RKO (cell line): ENCODE data around the gene KRTAP9-7.
"Not testable (repeated sequence)": the region's sequence is repeated elsewhere in the genome, so short reads cannot be mapped to it uniquely, and the experiment has no call there.

ENCODE experiments used
- DNase-seq: peaks from one replicate; pipeline ENCODE4 v3.0.0-alpha.2; 2016; ENCODE audit warnings: low spot score

The KRTAP9-7 gene

GRCh38 chr17:41275648-41276190 lies at the start of gene KRTAP9-7:
TSS of gene KRTAP9-7 (plus strand) at chr17:41275698. CDS start at chr17:41275698, 0 bp downstream.
- not testable (repeated sequence) for DNase-seq

GRCh38 chr17:41226051-41226450 lies 49.4 kb upstream of the KRTAP9-7 start:
- DNase-seq, result no peak

- DNase-seq, result not testable (repeated sequence)
These were observed 48.9 kb upstream of the KRTAP9-7 start, which contains the start of gene KRTAP9-2 for GRCh38 chr17:41226598-41227095. TSS of gene KRTAP9-2 (plus strand) at chr17:41226648. CDS start at chr17:41226655, 7 bp downstream.

- no peak for DNase-seq
These were observed 45.4 kb upstream of the KRTAP9-7 start for GRCh38 chr17:41230094-41230493.

- no peak for DNase-seq
These were observed 43.8 kb upstream of the KRTAP9-7 start for GRCh38 chr17:41231731-41232130.

- not testable (repeated sequence) for DNase-seq
These were observed 42.9 kb upstream of the KRTAP9-7 start, which contains the start of gene KRTAP9-3 for GRCh38 chr17:41232399-41233105. TSS of gene KRTAP9-3 (plus strand) at chr17:41232449. CDS start at chr17:41232502, 53 bp downstream.

GRCh38 chr17:41237116-41237515 lies 38.4 kb upstream of the KRTAP9-7 start:
- not testable (repeated sequence) for DNase-seq

- not testable (repeated sequence) for DNase-seq
These were observed 37.5 kb upstream of the KRTAP9-7 start, which contains the start of gene KRTAP9-8 for GRCh38 chr17:41237949-41238437. TSS of gene KRTAP9-8 (plus strand) at chr17:41237999. CDS start at chr17:41238052, 53 bp downstream.

GRCh38 chr17:41246995-41247787 lies 28.3 kb upstream of the KRTAP9-7 start:
- not testable (repeated sequence) for DNase-seq

- not testable (repeated sequence) for DNase-seq
These were observed 25.8 kb upstream of the KRTAP9-7 start, which contains the start of gene KRTAP9-4 for GRCh38 chr17:41249637-41250240. TSS of gene KRTAP9-4 (plus strand) at chr17:41249687. CDS start at chr17:41249721, 34 bp downstream.

GRCh38 chr17:41251261-41251660 lies 24.2 kb upstream of the KRTAP9-7 start:
- no peak for DNase-seq

GRCh38 chr17:41254861-41255260 lies 20.6 kb upstream of the KRTAP9-7 start:
- no peak for DNase-seq

- DNase-seq, result not testable (repeated sequence)
These were observed 19.9 kb upstream of the KRTAP9-7 start, which contains the start of gene KRTAP9-9 for GRCh38 chr17:41255381-41256290. TSS of gene KRTAP9-9 (plus strand) at chr17:41255384.

GRCh38 chr17:41256291-41256685 lies 19.2 kb upstream of the KRTAP9-7 start:
- no peak for DNase-seq

- DNase-seq, result no peak
These were observed 17.1 kb upstream of the KRTAP9-7 start for GRCh38 chr17:41258406-41258805.

- DNase-seq, result no peak
These were observed 12.3 kb upstream of the KRTAP9-7 start for GRCh38 chr17:41263212-41263611.

- DNase-seq, result no peak
These were observed 10.9 kb upstream of the KRTAP9-7 start for GRCh38 chr17:41264599-41264998.

- no peak for DNase-seq
These were observed 10.4 kb upstream of the KRTAP9-7 start, which contains the start of gene KRTAP9-6 for GRCh38 chr17:41265078-41265477. TSS of gene KRTAP9-6 (plus strand) at chr17:41265378. CDS start at chr17:41265378, 0 bp downstream.

GRCh38 chr17:41267711-41268110 lies 7.8 kb upstream of the KRTAP9-7 start:
- no peak for DNase-seq

GRCh38 chr17:41271323-41271722 lies 4.2 kb upstream of the KRTAP9-7 start:
- not testable (repeated sequence) for DNase-seq
